NCI-H2227 (cell line): ENCODE data around the gene EPB41.
"Not testable (repeated sequence)": the region's sequence is repeated elsewhere in the genome, so short reads cannot be mapped to it uniquely, and the experiment has no call there.

Source experiments
- DNase-seq: peaks from one replicate; lab custom pipeline; 2025; ENCODE audit not compliant: unreplicated experiment; lab: John Stamatoyannopoulos, UW

EPB41 gene

DNA sequence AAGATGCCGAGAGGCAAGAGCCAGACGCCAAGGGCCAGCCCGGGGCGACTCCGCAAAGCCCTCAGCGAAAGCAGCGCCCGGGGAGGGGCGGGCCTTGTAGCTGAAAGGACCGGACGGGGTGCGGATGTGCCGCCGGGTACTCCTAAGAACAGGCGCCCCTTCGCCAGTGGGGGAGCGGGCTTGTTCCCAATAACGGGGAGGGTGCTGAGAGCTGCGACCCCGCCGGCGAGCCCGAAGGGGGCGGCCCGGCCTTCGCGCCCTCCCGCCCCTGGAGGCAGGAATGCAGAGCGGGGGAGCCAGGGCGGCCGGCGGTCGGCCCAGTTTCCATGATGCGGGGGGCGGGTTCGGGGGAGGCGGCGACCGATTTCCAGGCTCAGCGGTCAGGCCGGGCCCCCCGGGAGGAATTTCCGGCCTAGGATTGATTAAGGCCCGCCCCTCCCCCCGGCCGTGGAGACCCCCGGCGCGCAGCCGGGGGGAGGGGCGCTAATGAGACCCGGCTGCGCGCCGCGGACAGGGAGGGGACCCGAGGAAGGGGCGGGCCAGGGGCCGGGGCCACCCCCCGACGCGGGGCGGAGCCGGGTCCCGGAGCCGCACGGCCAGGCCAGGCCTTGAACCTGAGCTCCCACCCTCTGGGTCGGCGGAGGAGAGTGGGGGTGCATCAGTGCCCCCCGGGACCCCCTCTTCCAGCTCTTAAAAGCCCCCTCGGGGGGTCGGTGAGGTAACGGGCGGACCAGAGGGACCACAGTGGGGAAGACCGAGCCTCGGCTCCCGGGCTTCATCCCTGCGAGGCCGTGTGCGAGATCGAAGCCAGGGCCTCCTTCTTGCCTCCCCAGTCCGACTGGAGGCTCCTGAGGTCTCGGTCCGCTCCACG is 210.2 kb downstream of the EPB41 start:
- DNase-seq = peak; percentile 79

DNA sequence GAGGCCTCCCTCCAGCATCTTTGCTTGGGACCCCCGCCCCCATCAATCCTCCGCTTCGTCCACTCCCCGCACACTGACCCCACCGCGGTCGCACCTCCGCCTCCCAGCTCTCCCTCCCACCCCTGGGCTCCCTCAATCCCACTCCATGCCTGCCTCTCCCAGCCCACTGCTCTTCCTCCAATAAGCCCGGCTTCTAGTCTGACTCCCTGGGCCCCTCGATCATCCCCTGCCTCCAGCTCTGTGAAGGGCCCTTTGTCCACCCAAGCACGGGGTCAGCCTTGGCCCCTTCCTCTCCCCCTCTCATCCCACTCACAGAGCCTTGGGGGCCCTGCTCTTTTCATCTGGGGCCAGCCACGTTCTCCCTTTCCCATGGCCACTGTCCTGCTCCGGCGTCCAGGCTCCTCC is 210.9 kb downstream of the EPB41 start:
- DNase-seq = no peak

DNA sequence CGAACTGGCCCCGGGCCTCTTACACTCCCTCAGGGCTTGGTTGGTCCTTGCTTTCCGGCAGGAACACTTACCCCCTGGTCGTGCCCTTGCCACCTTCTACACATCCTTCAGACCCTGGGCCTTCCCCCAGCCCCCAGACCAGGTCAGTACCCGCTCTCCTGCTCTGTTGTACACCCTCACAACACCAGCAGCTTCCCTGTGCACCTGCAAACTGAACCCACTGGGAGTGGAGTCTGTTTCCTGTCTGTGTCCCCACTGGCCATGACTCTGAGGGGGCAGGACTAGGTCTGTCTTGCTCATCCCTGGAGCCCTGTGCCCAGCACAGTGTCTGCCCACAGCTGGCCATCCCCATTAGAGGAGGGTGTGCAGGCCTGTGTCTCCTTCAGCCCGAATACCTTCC is 211.4 kb downstream of the EPB41 start:
- DNase-seq = no peak

DNA sequence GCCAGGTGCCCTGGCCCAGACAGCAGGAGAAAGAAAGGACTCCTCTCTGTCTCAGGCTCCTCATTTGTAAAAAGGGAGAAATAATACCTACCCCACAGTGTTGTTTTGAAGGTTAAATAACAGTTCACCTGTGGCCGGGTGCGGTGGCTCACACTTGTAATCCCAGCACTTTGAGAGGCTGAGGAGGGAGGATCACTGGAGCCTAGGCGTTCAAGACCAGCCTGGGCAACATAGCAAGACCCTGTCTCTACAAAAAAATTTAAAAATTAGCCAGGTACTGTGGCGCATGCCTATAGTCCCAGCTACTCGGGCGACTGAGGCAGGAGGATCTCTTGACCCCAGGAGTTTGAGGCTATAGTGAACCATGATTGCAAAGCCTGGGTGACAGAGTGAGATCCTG is 211.8 kb downstream of the EPB41 start:
- DNase-seq = no peak

DNA sequence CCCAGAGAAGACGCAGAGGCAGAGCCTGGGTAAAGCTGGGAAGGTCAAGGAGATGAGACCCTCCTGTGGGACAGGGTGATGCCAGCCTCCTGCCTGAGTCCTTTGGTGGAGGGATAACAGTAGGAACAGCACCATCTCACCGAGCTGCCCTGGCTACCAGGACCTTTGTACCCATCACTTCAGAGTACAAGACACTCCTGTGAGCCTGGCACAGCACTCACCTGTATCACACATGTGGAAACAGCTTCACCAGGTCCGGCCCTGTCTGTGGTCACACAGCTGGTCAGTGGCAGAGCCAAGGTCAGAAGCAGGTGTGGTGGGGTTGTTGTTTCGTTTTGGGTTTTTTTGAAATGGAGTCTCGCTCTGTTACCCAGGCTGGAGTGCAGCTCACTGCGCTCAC is 214.4 kb downstream of the EPB41 start:
- no peak for DNase-seq

DNA sequence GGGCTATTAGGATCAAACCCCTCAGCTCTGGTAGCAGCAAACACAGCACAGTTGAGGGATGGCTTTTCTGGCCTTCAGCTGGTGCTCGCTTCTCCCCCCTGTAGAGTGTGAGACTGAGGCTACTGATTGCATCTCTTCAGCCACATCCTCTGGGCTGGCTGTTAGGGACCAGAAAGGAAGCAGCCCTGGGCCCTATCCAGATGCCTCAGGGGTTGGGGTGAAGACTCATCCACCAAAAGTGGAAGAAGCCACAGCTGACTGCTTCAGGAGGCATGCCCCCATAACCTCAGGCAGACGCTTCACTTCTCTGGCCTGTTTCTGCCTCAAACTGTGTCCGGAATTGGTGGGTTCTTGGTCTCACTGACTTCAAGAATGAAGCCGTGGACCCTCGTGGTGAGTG is 215.5 kb downstream of the EPB41 start:
- DNase-seq = no peak

DNA sequence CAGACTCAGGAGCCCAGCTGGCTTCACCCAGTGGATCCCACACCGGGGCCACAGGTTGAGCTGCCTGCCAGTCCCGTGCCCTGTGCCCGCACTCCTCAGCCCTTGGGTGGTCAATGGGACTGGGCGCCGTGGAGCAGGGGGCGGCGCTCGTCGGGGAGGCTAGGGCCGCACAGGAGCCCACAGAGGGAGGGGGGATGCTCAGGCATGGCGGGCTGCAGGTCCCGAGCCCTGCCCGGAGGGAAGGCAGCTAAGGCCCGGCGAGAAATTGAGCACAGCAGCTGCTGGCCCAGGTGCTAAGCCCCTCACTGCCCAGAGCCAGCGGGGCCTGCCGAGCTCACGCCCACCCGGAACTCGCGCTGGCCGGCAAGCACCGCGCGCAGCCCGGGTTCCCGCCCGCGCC is 216.7 kb downstream of the EPB41 start:
- DNase-seq = not testable (repeated sequence)

DNA sequence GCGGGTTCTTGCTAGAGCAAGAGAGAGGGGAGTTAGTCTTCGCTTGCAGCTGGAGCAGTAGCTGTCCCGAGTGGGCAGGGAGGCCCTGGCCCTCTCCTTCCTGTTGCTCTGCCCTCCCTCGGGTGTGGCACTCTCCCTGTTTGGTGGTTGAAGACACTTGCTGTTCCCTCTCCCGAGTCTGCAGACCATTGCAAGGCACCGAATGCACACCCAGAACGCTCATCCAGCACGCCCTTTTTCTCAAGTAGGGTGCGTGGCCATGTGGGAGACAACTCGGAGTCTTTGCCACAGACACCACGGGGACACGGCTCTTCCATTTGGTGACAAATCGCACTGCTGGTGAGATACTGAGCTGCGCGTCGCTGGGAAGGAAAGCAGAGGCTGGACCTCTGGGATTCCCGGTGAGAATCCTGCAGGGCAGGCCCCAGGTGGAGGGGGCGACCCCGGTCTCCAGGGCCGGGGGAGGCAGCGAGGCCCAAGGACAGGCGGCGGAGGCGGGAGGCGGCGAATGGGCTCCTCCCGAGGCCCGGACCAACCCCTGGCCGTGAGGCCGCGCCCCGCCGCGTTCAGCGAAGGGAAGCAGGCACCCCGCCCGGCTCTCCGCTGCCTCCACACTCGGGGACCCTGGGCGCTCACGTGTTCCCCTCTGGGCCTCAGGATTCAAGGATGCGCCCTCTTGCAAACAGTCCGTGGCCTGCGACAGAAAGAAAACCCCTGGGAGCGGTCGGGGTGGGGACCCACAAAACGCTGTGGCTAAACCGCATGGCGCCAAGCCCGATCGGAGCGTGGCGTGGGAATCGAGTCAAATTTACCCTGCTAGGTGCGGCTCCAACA is 219.7 kb downstream of the EPB41 start:
- no peak for DNase-seq

DNA sequence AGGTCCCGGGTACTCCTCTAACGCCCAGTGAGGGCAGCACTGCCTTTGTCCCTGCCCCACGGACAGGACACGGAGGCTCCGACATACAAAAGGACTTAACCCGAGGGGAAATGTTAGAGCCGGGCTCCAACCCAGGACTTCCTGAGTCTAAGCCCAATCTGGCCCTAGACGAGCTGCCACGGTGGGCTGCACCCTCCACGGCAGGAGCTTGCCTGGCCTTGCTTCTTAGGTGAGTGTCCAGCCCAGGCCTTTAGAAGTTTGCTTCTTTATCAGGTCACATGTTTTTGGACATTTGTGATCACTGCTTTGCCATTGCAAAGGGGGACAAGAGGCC is 220.3 kb downstream of the EPB41 start:
- DNase-seq = no peak

DNA sequence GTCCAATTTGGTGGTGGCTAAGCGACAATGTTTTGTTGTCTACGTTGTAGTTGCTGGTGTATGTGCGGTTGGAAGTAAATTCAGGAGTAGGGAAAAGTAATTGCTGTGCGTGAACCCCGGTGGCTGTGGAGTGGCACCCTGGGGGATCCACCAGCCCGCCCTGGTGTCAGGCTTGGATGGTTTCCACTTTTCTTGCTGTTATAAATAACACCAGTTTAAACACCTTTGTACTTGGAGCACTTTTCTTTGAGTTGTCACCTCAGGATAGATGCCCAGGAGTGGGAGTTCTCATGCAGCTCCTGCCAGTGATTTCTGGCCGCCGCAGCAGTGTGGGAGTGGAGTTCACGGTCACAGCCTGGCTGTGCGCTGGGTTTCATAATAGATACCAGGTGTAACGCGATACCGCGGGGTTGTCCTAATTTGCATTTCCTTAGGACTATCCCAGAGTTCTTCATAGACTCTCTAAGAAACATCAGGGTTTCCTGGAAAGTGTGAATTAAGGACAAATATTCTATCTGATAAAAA is 222.1 kb downstream of the EPB41 start:
- no peak for DNase-seq

DNA sequence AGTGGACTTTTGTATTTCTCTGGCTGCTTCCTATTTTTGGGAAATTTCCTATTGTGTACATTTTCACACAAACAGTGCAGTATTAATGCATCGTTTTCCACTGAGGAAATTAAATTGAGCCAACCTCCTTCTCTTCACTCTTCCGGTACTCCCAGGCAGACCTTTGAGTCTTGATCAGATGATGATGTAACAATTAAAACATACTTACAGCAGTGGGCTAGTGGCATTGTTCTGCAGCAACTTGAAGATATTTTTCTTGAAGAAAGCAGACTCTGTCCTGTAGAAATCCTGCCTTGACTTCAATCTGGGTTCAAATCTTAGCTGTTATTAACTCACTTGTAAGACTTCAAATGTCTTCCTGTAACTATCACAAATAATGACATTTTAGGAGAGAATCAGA is 228.3 kb downstream of the EPB41 start:
- DNase-seq = no peak

DNA sequence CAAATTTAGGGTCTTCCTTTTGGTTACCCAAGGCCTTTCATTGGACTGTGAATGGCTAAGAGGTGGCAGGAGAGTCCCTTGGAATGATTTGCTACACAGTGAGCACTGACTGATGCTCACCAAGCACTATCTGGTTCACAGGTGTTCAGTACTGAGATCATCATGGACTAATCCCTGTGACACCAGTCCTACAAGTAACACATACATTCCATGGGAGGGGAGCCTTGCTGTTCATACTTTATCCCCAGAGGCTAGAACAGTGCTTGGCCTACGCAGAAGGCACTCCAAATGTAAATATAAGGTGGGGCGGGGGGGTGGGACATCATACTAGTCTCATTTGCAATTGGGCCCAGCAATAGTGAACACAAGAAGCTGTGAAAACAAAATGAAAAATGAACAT is 229.8 kb downstream of the EPB41 start:
- no peak for DNase-seq

DNA sequence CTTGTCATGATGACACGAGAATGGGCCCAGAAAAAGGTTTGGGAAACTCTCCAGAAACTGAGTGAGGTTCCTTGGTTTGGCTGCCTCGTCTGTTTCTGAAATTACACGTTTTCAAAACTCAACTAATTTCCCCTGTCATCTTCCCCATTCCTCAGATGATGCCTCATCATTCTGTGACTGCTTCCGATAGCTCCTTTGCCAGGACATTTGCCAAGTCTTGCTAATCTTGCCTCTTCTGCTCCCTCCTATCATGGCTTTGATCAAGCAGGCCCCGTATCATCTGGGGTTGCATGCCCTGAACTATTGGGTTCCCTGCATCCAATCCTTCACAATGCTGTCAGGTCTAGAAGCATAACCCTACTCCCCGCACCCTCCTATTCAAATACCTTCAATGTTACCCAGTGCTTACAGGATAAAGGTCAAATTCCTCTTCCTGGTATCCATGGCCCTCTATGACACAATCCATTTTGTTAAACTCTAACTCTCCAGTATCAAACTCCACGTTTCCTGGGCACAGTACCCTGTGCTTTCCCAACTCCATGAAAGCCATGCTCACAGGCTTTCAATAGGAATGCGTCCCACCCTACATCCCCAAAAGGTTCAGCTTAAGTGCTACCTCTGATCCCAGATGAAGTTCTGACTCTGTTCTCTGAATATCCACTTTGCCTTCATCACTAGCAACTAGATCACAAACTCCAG is 231.5 kb downstream of the EPB41 start:
- DNase-seq = no peak

DNA sequence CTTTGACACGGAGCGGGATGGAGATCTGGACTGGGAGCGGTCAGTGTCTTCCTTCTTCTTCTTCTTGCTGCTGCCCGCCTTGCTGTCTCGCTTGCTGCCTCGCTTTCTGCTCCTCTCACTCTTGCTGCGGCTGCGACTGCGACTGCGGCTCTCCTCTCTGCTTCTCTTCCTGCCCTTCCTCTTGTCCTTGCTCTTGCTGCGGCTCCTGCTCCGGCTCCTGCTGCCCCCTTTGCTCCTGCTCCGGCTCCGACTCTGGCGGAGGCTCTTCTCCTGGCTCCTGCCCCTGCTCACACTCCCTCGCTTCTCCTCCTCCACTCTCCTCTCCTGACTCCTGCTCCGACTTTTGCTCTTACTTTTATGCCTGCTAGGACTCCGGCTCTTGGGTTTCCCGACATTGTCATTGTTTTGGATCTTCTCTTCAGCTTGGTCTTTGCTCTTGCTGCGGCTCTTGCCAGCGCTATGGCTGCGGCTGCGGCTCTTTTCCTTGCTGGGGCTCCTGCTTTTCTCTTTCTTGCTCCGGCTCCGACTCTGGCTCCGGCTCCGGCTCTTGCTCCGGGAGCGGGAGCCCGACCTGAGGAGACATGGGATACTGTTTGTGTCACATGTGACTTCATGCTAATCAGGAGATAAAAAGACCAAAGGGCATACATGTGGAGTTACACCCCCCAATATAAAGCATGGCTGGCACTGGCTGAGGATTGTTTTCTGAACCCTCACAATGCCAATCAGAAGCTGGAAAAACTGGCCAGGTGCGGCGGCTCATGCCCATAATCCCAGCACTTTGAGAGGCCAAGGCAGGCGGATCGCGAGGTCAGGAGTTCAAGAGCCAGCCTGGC is 234.5 kb downstream of the EPB41 start:
- no peak for DNase-seq

DNA sequence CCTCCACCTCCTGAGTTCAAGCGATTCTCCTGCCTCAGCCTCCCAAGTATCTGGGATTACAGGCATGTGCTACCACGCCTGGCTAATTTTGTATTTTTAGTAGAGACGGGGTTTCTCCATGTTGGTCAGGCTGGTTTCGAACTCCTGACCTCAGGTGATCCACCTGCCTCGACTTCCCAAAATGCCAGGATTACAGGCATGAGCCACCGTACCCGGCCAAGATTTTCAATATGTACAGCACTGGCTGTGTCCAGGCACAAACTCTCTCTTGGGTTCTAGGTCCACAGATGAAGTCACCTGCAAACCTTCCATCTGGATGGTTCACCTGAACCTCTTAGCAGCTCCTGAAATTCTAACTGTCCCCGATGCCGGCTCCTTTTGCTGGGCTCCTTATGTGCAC is 236.0 kb downstream of the EPB41 start:
- DNase-seq = not testable (repeated sequence)

DNA sequence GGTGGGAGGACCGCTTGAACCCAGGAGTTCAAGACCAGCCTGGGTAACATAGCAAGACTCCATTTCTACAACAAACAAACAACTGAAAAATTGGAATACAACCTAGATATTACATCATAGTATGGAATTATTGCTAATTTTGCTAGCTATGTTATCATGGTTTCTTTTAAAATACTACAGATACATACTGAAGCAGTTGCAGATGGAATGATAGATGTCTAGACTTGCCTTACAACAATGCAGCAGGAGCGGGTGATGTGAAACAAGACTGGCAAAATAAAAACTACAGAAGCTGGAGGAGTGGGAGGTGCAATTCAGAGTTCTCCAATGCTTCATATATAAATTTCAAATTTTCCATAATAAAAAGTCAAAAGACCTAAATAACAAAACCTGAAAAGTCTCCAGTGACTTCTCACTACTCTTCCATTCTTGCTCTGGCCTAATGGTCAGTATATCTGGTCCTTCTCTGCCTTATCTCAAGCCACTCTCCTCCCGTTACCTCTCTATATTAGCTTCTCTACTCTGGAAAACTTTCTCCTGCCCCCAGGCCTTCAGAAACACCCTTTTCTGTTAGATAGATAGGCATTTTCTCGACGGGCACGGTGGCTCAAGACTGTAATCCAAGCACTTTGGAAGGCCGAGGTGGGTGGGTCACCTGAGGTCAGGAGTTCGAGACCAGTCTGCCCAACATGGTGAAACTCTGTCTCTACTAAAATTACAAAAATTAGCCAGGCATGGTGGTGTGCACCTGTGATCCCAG is 237.9 kb downstream of the EPB41 start:
- no peak for DNase-seq

DNA sequence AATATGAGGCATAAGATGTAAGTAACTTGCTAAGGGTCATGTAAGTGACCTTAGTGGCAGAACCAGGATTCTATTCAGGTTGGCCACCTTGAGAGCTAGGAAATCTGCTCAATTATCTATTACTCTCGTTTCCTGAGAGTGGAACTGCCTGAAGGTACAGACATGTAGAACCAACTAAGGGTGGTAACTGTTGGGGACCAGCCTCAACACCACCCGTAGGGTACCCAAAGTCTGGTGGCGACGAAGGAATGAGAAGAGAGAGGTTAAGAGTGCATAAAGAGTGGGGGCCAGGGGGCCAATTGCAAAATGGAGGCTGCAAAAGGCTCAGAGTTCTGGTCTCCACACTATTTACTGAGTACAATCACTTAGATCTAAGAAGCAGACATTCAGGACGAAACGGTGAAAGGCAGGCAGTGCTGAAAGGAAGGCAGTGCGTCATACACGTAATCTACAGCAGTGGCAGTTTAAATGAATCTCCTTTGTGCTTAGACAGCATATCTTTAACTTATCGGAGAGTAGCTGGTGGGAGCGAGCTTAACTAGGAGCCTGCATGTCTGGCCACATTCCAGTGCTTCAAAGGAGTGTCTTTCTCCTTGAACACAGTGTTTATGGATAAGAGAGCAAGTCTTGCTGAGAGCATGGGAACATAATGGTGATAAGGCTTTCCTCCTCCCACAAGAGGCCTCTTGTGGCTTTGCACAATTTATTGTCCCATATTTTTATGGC is 242.3 kb downstream of the EPB41 start:
- peak; percentile 79 for DNase-seq

DNA sequence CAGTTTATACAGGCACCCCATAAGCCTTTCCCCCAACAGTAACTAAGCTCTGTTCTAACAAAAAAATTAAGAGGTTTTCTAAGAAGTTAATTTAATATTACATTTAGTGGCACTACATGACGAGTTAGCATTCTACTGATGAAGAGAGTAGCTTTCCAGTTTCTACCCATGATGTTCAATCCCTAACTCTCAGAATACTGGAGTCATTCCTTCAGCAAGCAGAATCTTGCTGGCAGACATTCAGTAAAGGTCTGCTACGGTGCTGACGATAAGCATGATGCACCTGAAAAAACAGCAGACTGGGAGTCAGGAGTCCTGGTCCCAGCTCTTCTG is 242.9 kb downstream of the EPB41 start:
- DNase-seq = no peak

DNA sequence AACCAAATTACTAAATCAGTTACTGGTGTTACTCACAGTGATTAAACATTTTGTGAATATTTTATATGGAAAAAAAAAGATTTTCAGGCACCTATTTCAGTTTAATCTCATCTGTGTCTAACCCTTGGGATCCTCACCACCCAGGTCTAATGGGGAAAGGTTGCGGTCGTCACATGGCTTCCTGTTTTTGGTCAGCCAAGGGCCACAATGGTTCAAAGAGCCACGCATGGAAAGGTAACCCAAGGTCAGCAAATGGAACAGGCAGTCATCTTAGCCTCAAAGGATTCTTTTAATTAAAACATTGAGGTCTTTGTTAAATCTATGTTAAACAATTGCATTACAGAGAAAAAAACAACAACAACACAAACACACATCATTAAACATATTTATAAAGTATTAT is 245.4 kb downstream of the EPB41 start:
- no peak for DNase-seq
